Breast epithelium (tissue), 3 donors: ENCODE measurements around the gene FBXO5.

Experiments used
- CTCF ChIP-seq, 3 donors: fragments of 450-650 bp; IDR thresholded peaks; one replicate each; pipeline ENCODE4 v1.5.1; 2016 to 2017; ENCODE audit warnings: antibody characterized with exemption in 3 of 3, mild to moderate bottlenecking in 3 of 3, moderate library complexity in 3 of 3
- POLR2A ChIP-seq: fragments of 450-650 bp; IDR thresholded peaks from one replicate; pipeline ENCODE4 v1.6.1; 2016; ENCODE audit warnings: antibody characterized with exemption, mild to moderate bottlenecking, moderate library complexity
- POLR2AphosphoS5 ChIP-seq, 3 donors: sonication (generic); formaldehyde crosslinking; IDR thresholded peaks; one replicate each; pipeline ENCODE4 v1.6.1; 2017; ENCODE audit warnings: antibody characterized with exemption in 3 of 3

GRCh38 chr6:153003366-153003690 is 20.5 kb upstream of the FBXO5 start:
- TF ChIP-seq POLR2AphosphoS5 (IDR thresholded peaks at IDR 0.05) (no peak), POLR2A (no peak), CTCF (IDR thresholded peaks at IDR 0.05) (no peak)
